H1 (cell line): ENCODE data around the gene PXDN.

ENCODE experiments used
- CEBPB ChIP-seq: IDR thresholded peaks from 2 replicates; pipeline ENCODE4 v1.6.1; 2012; ENCODE audit warnings: low read depth, low read length
- EP300 ChIP-seq, 2 experiments: IDR thresholded peaks; 1 replicate in 1 of 2; 2 replicates in 1 of 2; pipeline ENCODE4 v1.6.1; 2011 to 2012; ENCODE audit warnings: low read depth in 2 of 2, low read length in 2 of 2, mild to moderate bottlenecking in 2 of 2, borderline replicate concordance in 1 of 2, inconsistent platforms in 1 of 2, moderate library complexity in 1 of 2
- EZH2 ChIP-seq: fragments of 200-600 bp; sonication (generic); IDR thresholded peaks from 2 replicates; pipeline ENCODE4 v1.7.1; 2012; ENCODE audit warnings: low read depth, mild to moderate bottlenecking, moderate library complexity, low read length, inconsistent platforms; ENCODE audit not compliant: severe bottlenecking
- GABPA ChIP-seq: IDR thresholded peaks from 2 replicates; pipeline ENCODE4 v1.6.1; 2011; ENCODE audit warnings: mild to moderate bottlenecking, low read length, moderate library complexity, borderline replicate concordance; ENCODE audit not compliant: insufficient read depth
- GTF2F1 ChIP-seq: IDR thresholded peaks from 2 replicates; pipeline ENCODE4 v1.6.1; 2012; ENCODE audit warnings: low read depth, low read length, improper control_type of control experiment, borderline replicate concordance
- HDAC6 ChIP-seq: IDR thresholded peaks from one replicate; pipeline ENCODE4 v1.7.1; 2012; ENCODE audit warnings: low read depth, mild to moderate bottlenecking, inconsistent platforms, low read length, moderate library complexity
- JUN ChIP-seq: IDR thresholded peaks from 2 replicates; pipeline ENCODE4 v1.6.1; 2011; ENCODE audit warnings: low read depth, mild to moderate bottlenecking, improper control_type of control experiment, low read length
- MAX ChIP-seq: IDR thresholded peaks from 2 replicates; pipeline ENCODE4 v1.6.1; 2012; ENCODE audit warnings: inconsistent platforms
- POLR2A ChIP-seq, 2 experiments: IDR thresholded peaks; 1 replicate in 1 of 2; 2 replicates in 1 of 2; pipeline ENCODE4 v1.6.1; 2011; ENCODE audit warnings: low read depth in 2 of 2, low read length in 2 of 2, mild to moderate bottlenecking in 2 of 2; ENCODE audit errors: control extremely low read depth in 1 of 2
- RNF2 ChIP-seq: fragments of 200-900, 300-1000 bp; sonication (generic); IDR thresholded peaks from 2 replicates; pipeline ENCODE4 v1.7.1; 2016; ENCODE audit warnings: borderline replicate concordance, low read depth, mild to moderate bottlenecking, antibody characterized with exemption, low read length; ENCODE audit not compliant: poor library complexity, severe bottlenecking; ENCODE audit errors: missing control alignments
- SRF ChIP-seq: IDR thresholded peaks from 2 replicates; pipeline ENCODE4 v1.6.1; 2011; ENCODE audit warnings: mild to moderate bottlenecking, low read depth, low read length, moderate library complexity
- TCF12 ChIP-seq: IDR thresholded peaks from 2 replicates; pipeline ENCODE4 v1.6.1; 2011; ENCODE audit warnings: low read depth, mild to moderate bottlenecking, low read length
- USF2 ChIP-seq: IDR thresholded peaks from 2 replicates; pipeline ENCODE4 v1.6.1; 2011; ENCODE audit warnings: low read length, improper control_type of control experiment
- TF ChIP-seq, protein P1 (sequence below), 3 experiments: IDR thresholded peaks; 1 replicate in 2 of 3; 2 replicates in 1 of 3; pipeline versions ENCODE4 v1.5.1 to v1.6.1; 2011; ENCODE audit warnings: low read length in 3 of 3, mild to moderate bottlenecking in 3 of 3, inconsistent platforms in 2 of 3, low read depth in 1 of 3, moderate library complexity in 1 of 3; ENCODE audit not compliant: insufficient read depth in 1 of 3; ENCODE audit errors: control extremely low read depth in 1 of 3

- TF ChIP-seq GABPA (no peak), HDAC6 (no peak), POLR2A (IDR thresholded peaks at IDR 0.05; ENCODE audit: control extremely low read depth in 1 of 2, low read depth in 2 of 2, low read length in 2 of 2) (no peak), USF2 (no peak), MAX (no peak), SRF (no peak), EP300 (IDR thresholded peaks at IDR 0.05; ENCODE audit: borderline replicate concordance in 1 of 2, low read depth in 2 of 2, low read length in 2 of 2) (no peak), CEBPB (no peak), JUN (no peak), GTF2F1 (no peak), RNF2 (no peak), EZH2 (no peak), TCF12 (no peak)
- TF ChIP-seq, protein P1, sequence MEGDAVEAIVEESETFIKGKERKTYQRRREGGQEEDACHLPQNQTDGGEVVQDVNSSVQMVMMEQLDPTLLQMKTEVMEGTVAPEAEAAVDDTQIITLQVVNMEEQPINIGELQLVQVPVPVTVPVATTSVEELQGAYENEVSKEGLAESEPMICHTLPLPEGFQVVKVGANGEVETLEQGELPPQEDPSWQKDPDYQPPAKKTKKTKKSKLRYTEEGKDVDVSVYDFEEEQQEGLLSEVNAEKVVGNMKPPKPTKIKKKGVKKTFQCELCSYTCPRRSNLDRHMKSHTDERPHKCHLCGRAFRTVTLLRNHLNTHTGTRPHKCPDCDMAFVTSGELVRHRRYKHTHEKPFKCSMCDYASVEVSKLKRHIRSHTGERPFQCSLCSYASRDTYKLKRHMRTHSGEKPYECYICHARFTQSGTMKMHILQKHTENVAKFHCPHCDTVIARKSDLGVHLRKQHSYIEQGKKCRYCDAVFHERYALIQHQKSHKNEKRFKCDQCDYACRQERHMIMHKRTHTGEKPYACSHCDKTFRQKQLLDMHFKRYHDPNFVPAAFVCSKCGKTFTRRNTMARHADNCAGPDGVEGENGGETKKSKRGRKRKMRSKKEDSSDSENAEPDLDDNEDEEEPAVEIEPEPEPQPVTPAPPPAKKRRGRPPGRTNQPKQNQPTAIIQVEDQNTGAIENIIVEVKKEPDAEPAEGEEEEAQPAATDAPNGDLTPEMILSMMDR (IDR thresholded peaks at IDR 0.05; ENCODE audit: control extremely low read depth in 1 of 3, insufficient read depth in 1 of 3, low read depth in 1 of 3, low read length in 3 of 3): no peak
Measured at GRCh38 chr2:1784087-1784486, 39.8 kb upstream of the PXDN start.
